HG03196 (cell line): ENCODE measurements around the gene TSPAN9.

Experiments used
- ATAC-seq: cut with Tn5 transposase; IDR thresholded peaks from one replicate; pipeline ENCODE4 v1.9.1; 2021; ENCODE audit not compliant: unreplicated experiment

The TSPAN9 gene

DNA sequence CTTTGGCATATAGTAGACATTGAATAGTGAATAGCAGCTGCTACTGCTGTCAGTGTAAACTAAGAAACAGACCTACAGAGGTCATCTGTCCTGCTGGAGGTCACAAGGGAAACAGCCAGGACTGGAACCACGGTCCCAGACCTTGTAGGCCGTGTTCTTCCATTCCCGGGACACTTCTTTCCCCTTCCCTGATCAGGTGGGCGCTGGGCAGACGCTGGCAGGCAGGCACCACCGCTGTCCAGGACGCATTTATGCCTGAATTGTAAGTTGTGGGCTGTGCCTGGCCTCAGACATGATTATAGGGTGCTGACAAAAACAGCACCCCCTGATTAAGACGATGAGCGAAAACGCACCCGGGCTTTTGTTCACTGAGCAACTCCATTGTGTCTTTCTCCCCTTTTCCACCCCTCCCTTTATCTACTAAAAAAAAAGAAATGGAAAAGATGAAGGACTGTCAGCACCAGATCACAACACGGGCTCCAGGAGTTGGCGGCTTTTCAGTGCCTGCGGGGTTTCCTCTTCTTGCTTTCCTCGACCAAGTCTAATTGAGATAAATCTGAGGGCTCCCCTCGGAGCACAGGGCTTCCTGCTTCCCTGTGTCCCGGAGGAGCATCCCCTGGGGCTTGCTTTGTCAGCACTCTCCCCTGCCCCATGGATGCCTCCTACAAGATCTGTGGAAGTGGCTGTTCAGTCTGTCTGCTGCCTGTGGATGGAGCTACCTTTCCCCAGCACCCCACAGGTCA lies 80.6 kb downstream of the TSPAN9 start:
- ATAC-seq: no peak

DNA sequence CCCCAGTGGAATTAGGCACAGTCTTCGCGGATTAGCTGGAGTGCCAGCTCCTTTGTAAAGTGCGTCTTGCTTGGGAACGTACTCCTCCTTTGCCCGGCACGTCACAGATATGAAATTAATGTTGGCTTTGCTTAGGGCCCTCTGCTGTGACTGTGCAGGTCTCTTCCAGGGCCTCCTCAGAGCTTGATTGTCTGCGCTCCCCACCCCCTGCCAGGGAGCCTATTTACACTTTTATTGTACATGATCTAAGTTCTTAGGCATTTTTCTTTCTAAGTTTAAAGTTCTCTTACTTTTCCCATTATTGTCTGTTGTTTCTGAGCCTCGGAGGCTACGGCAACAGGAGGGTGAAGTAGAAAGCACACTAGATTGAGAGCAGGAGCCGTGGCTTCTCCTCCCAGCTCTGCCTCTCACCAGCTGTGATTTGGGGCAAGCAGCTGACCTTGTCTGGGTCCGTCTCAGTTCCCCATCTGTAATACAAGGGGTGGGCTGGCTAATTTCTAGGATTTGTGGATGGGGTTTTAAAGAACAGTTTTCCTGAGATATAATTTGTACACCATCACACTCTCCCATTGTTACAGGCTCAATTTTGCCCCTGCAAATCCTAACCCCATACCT lies 81.8 kb downstream of the TSPAN9 start:
- no peak for ATAC-seq

DNA sequence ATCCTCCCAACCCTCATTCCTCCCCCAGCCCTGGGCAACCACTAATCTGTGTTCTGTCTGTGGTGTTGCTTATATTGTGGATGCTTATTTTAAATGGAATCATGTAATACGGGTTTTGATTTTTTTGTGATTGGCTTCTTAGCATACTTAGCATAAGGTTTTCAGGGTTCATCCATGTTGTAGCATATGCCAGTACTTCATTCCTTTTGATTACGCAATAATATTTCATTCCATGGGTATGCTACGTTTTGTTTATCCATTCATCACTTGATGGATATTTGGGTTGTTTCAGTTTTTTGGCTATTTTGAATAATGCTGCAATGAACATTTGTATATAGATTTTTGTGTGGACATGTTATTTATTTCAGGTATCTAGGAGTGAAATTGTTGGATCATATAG lies 82.9 kb downstream of the TSPAN9 start:
- ATAC-seq: no peak

DNA sequence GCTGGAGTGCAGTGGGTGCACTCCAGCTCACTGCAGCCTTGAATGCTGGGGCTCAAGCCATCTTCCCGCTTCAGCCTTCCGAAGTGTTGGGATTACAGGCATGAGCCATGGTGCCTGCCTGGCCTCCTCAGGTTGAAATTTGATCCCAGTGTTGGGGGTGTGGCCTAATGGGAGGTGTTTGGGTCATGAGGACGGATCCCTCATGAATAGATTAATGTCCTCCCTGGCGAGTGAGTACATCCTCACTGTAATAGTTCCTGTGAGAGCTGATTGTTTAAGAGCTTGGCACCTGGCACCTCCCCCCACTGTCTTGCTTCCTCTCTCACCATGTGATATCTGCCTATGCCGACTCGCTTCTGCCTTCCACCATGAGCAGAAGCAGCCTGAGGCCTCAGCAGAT lies 84.7 kb downstream of the TSPAN9 start:
- ATAC-seq: no peak

DNA sequence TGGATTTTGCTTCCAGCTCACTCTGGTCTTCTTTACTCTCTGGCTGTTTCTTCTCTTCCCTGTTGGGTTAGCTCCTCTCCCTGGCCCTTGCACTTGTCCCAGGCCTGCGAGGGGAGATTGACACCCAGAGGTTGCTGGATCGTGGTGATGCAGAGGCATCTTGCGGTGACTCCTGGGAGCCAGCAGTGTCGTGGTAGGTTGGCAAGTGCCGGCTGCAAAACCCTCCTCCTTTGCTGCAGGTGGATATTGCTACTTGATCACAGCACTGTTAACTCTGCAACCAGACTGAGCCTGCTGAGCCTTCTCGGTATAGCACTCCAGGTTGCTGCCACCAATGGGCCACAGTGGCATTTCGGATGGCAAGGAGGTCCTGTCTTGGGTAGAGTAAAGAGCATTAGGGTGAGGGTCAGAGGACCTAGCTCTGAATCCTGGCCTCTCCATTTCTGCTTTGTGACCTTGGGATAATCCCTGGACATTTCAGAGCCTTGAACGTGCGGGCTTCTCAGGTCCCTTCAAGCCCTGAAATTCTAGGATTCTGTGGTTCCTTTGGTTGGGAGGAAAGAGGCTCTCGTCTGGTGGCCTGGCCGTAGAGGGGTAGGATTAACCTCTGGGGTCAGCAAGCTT lies 87.4 kb downstream of the TSPAN9 start:
- ATAC-seq: no peak

DNA sequence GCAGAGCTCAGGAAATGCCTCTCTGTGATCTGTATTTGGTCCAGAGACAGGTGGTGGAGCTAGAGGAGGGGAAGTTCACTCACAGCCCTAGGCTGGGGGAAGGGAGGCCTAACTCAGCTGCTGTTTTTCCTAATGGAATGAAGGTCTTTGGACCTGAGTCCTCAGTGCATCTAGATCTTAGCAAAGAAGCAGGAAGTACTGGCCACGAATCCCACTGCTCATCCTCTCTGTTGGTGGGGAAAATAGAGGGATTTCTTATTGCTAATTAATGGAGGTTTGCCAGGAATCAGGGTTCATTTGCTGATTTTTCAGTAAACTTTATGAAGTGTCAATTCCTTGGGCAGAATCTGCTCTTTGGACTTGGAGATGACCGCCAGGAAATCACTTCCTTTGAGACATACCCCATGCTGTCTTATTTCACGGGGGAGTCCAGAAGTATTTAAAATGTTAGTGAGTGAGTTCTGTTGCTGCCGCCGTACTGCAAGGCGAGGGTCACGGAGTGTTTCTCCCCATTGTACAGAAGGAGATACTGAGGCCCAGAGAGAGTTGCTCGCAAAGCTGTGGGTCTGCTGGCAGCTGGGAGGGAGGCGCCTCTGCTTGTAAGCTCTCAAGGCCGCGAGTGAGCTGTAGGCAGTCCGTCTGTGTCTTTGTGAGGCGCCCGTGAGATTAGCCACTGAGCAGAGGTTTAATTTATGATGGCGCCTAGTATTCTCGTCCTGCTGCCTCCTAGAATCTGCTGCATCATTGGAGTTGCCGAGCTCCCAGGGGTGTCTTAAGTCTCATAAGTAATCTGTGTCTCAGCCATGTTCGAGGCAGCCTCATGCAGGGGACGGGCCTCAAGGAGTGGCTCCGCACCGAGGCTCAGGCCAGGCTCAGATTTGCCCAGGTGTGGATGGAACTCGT lies 88.2 kb downstream of the TSPAN9 start:
- no peak for ATAC-seq

DNA sequence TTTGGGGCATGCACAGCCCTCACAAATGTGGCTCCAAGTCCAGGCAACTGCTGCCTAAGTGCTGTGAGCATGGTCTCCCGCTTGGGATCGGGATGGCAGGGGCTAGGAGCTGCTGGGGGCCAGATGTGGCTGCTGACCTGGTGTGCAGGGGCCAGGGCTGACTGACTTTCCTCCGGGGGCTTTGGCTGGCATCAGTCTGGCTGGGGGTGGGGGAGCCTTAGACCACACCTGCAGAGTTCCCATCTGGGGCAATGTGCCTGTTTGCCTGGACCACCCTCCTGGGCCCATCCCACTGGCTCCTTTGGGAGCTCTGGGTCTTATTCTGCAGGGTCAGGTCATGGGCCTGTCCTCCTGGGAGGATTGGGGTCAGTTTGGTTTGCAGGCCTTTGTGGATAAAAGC lies 90.5 kb downstream of the TSPAN9 start:
- no peak for ATAC-seq

DNA sequence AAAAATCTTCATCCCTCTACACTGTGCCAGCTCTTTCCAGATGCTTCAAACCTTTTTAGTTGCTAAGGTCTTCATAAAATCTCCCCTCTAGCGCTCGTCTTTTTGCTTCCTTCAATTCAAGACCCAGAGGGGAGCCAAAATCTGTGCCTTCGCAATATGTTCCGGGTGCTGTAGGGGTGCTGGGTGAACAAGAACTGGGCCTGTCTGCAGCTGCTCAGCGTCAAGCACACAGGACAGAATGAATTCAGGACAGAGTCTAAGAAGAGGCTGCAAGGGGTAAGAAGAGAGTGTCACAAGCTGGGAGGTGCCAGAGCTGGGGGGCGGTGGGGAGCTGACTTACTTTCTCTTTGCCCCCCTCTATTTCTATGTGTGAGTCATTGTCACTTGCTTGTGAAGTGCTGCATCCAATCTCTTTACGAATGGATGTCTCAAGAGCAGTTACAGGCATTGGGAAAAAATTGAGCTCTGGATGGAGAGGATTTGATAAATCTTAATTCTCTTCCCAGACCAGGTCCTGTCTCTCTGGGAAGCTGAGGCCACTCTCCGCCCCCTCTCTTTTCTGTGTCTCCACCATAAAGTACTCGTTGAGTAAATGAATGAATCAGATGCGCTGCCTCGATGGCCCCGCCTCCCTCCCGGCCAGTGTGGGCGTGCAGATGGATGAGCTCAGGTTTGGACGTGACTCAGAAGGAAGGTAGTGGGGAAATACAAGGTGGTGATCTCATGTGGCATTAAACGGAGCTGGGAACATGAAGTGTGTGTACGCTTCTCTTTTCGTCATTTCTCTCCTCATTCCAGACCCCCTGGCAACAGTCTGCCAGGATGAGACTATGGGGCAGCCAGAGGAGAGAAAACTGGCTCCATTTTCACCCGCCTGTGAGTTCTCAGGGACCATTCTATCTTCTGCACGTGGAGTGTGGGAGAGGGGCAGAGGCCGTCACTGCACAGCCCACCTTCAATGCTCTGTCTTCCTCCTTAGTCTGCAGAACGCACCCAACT lies 91.3 kb downstream of the TSPAN9 start:
- ATAC-seq: no peak

DNA sequence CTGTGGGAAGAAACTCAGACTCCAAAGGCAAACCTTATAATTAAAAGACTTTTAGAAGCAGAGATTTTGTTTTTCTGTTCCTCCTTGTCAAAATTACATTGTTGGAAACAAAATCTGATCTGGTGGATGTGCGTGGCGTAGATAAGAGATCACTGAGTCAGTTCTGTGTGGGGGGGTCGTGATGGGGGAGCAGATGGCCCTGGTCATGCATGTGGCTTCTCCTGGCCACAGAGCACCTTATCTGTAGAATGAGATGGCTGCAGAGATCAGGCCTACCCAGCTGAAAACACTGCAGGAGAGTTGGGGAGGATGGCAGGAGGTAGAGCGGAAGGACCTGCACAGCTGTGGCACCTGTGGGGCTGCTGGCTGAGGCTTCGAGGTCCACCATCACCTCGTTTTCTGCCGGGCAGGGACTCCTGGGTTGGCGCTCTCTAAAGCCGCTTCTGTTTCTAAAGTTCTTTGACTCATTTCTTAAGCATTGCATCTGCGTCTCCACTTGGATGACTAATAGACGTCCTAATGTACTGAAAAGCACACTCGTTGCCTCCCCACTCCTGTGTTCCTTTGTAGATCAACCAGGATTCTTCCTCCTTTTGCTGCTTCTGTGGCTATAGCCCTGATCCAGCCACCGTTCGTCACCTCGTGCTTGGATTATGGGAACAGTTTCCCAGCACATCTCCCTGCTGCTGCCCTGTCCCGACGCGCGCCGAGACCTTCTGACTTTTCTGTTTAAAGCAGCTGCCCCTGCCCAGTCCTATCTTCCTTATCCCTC lies 93.4 kb downstream of the TSPAN9 start:
- no peak for ATAC-seq

DNA sequence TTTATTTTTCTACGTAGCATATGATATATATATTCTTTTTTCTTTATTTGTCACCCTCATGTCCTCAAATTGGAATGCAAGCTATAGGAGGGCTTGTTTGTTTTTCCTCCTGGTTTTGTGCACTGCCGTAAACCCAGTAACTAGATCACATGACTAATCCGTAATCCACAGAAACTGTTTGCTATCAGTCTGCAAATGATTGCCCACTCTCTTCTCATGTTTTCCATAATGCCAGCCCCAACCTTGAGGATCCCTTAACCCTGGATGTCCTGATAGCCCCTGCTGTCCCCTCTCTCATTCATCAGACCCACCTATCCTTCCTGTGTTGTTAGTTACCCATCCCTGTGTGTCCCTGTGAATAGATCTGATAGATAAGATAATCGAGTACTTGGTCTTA lies 94.0 kb downstream of the TSPAN9 start:
- ATAC-seq: no peak

DNA sequence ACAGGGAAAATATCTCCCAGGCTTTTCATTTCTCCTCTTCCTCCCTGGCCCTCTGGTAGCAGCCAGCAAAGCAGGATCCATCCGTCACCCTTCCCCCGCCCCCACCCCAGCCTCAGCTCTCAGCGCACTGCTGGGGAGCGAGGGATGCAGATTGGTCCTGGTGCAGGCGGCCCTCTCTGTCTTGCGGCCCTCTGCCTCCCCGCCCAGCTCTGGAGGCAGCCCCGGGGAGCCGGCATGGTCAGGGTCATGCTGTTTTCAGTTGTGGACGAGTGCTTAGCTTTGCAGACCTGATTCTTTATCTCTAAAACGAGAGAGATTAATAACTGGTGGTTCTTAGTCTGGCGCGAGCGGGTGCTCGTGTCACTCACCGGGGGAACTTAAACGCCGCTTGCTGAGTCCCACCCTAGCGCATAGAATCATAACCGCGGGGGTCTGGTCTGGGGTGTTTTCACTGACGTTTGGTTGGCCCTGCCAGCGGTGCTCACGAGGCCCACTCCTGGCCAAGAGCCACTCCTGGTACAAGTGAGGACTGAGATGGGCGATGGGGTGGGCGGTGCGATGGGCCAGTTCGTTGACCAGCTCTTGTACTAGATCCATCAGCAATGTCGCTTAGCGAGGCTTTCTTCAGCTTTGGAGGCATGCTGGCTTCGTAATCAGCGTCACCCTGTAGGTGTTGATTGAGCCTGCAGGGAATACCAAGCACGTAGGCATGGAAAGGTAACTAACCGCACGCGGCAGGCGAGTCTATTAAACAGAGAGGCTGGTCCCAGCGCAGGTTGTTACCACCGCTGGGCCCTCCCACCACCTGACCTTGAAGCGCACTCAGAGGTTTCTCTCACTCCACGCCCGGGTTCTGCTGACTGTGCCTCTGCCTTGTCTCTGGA lies 95.2 kb downstream of the TSPAN9 start:
- ATAC-seq: no peak

DNA sequence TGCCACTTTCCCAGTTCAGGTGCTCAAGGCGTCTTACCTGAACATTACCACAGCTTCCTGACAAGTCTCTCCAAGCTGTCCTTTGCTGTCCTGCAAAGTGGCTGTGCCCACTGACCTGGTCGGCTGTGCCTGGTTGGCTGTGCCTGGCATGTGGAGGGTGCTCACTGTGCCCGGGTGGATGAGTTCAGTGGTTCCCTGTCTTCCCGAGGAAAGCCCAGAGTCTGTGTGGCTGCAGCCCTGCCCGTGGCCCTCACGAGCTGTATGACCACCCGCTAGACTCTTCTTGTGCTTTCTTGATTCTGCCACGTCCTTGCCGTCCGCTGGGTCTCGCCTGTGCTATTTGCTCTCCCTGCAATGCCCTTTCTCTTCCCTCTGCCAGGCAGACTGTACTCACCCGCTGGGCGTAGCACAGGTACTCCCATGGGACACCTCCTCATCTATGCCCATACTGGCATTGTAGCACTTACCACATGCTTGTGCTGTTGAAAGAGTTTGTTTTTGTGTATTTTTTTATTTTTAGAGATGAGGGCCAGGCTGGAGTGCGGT lies 95.9 kb downstream of the TSPAN9 start:
- no peak for ATAC-seq

DNA sequence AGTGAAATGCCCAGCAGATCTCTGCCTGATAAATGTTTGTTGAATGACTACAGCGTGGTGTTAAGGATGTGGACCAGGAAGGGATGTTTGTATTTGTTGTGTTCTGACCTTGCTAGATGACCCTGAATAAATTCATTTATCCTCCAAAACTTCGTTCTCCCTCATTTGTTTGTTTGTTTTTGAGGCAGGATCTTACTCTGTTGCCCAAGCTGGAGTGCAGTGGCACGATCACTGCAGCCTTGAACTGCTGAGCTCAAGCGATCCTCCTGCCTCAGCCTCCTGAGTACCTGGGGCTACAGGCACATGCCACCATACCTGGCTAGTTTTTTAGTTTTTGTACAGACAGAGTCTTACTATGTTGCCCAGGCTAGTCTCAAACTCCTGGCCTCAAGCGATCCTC lies 96.7 kb downstream of the TSPAN9 start:
- ATAC-seq: no peak

DNA sequence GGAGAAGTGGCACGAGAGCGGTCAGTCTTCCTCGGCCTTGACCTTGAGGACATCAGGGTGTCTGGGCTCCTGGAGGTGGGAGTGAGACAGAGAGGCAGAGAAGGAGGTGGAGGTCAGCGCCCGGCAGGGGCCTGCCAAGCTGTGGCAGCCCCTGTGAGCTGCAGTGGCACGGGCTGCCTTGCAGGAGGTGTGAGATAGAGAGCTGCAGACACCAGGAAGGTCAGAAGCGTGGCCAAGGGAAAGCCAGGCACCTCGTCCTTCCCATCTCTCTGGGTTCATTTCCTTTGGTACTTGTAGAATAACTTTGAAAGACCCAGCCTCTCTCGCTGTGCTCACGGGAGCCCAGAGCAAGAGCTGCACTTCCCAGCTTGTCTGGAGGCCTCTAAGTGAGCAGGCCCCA lies 98.1 kb downstream of the TSPAN9 start:
- no peak for ATAC-seq

DNA sequence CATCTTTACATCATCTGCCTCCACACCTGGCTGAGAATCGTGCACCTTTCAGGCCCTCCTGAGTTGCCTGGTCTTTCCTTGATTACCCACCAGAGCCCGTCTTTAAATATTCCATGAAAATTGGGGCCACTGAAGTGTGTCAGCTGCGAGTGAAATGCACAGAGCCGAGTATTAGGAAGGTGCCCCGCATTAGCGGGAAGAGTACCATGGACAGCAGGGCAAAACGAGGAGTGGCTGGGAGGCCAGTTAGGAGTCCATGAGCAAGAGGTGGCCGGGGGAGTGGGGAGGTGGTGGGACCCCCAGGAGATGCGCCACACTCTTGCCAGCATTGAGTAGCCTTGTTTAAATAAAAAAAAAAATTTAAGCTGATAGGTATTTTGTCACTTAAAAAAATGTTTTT lies 99.6 kb downstream of the TSPAN9 start:
- no peak for ATAC-seq

DNA sequence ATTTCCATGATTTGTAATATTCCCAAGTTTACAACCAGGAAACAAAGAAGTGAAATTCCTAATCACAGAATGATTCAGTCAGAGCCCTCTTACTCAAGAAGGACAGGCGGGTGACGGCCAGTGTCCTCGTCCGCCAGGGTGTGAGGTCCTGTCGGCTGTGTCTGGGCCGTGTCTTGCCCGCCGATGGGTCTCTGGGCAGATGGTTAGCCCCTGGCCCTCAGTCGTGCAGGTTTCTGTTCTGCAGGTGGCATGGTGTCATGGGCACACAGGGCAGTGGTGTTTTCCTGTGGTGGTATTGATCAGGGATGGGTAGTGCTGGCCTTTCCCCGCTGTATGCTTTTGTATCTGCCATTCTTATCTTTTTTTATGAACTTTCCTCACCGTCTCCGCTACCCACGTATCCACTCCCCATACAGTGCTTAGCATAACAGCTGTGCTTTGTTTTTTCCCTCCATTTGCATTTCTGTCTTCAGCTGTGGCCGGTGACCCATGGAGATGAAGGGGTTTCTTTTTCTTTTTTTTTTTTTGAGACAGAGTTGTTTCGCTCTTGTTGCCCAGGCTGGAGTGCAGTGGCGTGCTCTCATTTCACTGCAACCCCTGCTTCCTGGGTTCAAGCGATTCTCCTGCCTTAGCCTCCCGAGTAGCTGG lies 100.7 kb downstream of the TSPAN9 start:
- ATAC-seq: no peak

DNA sequence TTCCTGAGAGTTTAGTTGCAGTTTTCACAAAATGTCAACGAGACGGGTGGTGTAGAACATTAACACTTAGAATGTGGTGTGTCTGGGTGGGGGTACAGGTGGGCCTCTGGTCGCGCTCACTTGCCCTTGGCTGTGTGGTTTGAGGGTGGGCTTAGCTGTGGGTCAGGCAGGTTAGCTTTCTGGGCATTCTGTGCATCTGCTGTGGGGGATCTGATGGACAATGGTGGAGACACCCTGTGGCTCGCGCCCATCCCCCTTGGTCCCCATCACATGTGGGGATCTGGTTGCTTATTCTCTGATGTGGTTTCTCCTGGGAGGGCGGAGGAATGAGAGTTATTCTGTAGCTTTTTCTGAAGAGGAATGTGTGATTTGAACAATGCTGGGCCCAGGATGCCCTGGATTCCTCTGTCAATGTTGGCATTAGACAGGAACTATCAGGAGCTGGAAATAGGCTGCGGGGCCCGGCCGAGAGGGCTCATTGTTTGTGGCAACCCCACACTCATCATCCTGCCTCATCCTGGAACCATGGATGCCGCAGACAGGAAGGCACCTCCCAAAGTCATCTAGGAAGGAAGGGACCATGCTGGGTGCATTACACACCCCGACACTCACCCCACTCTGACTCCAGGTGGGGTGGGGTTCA lies 101.6 kb downstream of the TSPAN9 start:
- no peak for ATAC-seq
